OCI-LY1 (cell line): ENCODE data around the gene B4GALT2.

Experiments used
- H2AFZ ChIP-seq: fragments of 200-600 bp; sonication (generic), shearing (Covaris generic); 2 replicates; pipeline ENCODE4 v1.6.0; 2014; ENCODE audit warnings: antibody characterized with exemption, mild to moderate bottlenecking, low read length
- H3F3A ChIP-seq: fragments of 200-600 bp; sonication (generic), shearing (Covaris generic); 2 replicates; pipeline ENCODE4 v1.6.0; 2014; ENCODE audit warnings: mild to moderate bottlenecking, antibody characterized with exemption, low read length, moderate library complexity; ENCODE audit not compliant: insufficient read depth
- H3K27ac ChIP-seq: fragments of 200-600 bp; sonication (generic); 2 replicates; pipeline ENCODE4 v1.5.1; 2014; ENCODE audit warnings: low read length, mixed run types, mild to moderate bottlenecking, low read depth; ENCODE audit not compliant: poor library complexity, severe bottlenecking
- H3K27me3 ChIP-seq: fragments of 200-600 bp; sonication (generic); 2 replicates; pipeline ENCODE4 v1.6.0; 2014; ENCODE audit warnings: antibody characterized with exemption, mild to moderate bottlenecking, low read length, moderate library complexity; ENCODE audit not compliant: insufficient read depth
- H3K36me3 ChIP-seq: fragments of 200-600 bp; sonication (generic); 2 replicates; pipeline ENCODE4 v1.6.1; 2014; ENCODE audit warnings: mild to moderate bottlenecking, antibody characterized with exemption, low read length, moderate library complexity, mixed read lengths; ENCODE audit not compliant: insufficient read depth
- H3K4me1 ChIP-seq: fragments of 200-600 bp; sonication (generic); 2 replicates; pipeline ENCODE4 v1.5.1; 2014; ENCODE audit warnings: mild to moderate bottlenecking, low read length, moderate library complexity; ENCODE audit not compliant: insufficient read depth, severe bottlenecking
- H3K4me2 ChIP-seq: fragments of 200-600 bp; sonication (generic), shearing (Covaris generic); 2 replicates; pipeline ENCODE4 v1.6.1; 2014; ENCODE audit warnings: low read length
- H3K4me3 ChIP-seq: fragments of 200-600 bp; sonication (generic); 2 replicates; pipeline ENCODE4 v1.5.1; 2014; ENCODE audit warnings: low read length, low read depth, mild to moderate bottlenecking, mixed read lengths; ENCODE audit not compliant: poor library complexity, severe bottlenecking
- H3K79me2 ChIP-seq: fragments of 200-600 bp; shearing (Covaris generic); 2 replicates; pipeline ENCODE4 v1.6.1; 2016; ENCODE audit warnings: mixed run types, low read length, mixed read lengths; ENCODE audit not compliant: insufficient read depth
- H3K9ac ChIP-seq: fragments of 200-600 bp; sonication (generic), shearing (Covaris generic); 2 replicates; pipeline ENCODE4 v1.6.1; 2014; ENCODE audit warnings: mild to moderate bottlenecking, low read length, mixed read lengths
- H3K9me2 ChIP-seq: fragments of 200-600 bp; sonication (generic), shearing (Covaris generic); 2 replicates; pipeline ENCODE4 v1.6.1; 2014; ENCODE audit warnings: low read depth, mild to moderate bottlenecking, low read length, mixed read lengths
- H3K9me3 ChIP-seq: fragments of 200-600 bp; shearing (Covaris generic); 2 replicates; pipeline ENCODE4 v1.6.1; 2014; ENCODE audit warnings: low read length, mixed read lengths
- H4K20me1 ChIP-seq: fragments of 200-600 bp; sonication (generic), shearing (Covaris generic); 2 replicates; pipeline ENCODE4 v1.6.0; 2016; ENCODE audit warnings: mild to moderate bottlenecking, low read length; ENCODE audit not compliant: insufficient read depth
- CTCF ChIP-seq: fragments of 200-600 bp; sonication (generic), shearing (Covaris generic); IDR thresholded peaks from 2 replicates; pipeline ENCODE4 v1.5.1; 2017; ENCODE audit warnings: mild to moderate bottlenecking, antibody characterized with exemption, low read length, moderate library complexity, mixed read lengths
- EZH2 ChIP-seq: fragments of 200-600 bp; sonication (generic), shearing (Covaris generic); IDR thresholded peaks from 2 replicates; pipeline ENCODE4 v1.8.0; 2017; ENCODE audit warnings: borderline replicate concordance, mixed run types, mild to moderate bottlenecking, antibody characterized with exemption, low read length, moderate library complexity, mixed read lengths

Gene B4GALT2

GRCh38 chr1:43960798-43961197 lies 18.2 kb upstream of the B4GALT2 start:
- Histone ChIP-seq H3K4me2 (no peak overlapping the region), H3F3A (no peaks in the 10 kb centered on the region), H3K9me3 (no peaks in the 10 kb centered on the region), H3K36me3 (peaks cover 40% of the 10 kb centered on the region; the same call in 1 of the 2 replicates), H3K27ac (no peak overlapping the region), H3K9ac (no peak overlapping the region), H2AFZ (no peak overlapping the region), H4K20me1 (no peaks in the 10 kb centered on the region), H3K79me2 (no peaks in the 10 kb centered on the region), H3K27me3 (no peaks in the 10 kb centered on the region), H3K4me3 (no peak overlapping the region), H3K9me2 (no peaks in the 10 kb centered on the region), H3K4me1 (no peaks in the 10 kb centered on the region)
- TF ChIP-seq EZH2: no peak
- TF ChIP-seq CTCF: no peak

- H3K9ac ChIP-seq: no peak overlapping the region
- no peaks in the 10 kb centered on the region for H3F3A ChIP-seq
- no peaks in the 10 kb centered on the region for H4K20me1 ChIP-seq
- no peak overlapping the region for H3K4me2 ChIP-seq
- no peaks in the 10 kb centered on the region for H3K9me2 ChIP-seq
- H3K27ac ChIP-seq: no peak overlapping the region
- TF ChIP-seq CTCF (no peak), EZH2 (no peak)
- no peaks in the 10 kb centered on the region for H3K79me2 ChIP-seq
- H3K36me3 ChIP-seq: peaks cover 37% of the 10 kb centered on the region; the same call in 1 of the 2 replicates
- H2AFZ ChIP-seq: no peak overlapping the region
- no peaks in the 10 kb centered on the region for H3K4me1 ChIP-seq
- no peaks in the 10 kb centered on the region for H3K9me3 ChIP-seq
- no peaks in the 10 kb centered on the region for H3K27me3 ChIP-seq
- H3K4me3 ChIP-seq: no peak overlapping the region
Measured at GRCh38 chr1:43961692-43962091, 17.3 kb upstream of the B4GALT2 start.

GRCh38 chr1:43962324-43962723 lies 16.7 kb upstream of the B4GALT2 start:
- no peaks in the 10 kb centered on the region for H3K79me2 ChIP-seq
- H3K9me2 ChIP-seq: no peaks in the 10 kb centered on the region
- no peak overlapping the region for H3K4me3 ChIP-seq
- H2AFZ ChIP-seq: no peak overlapping the region
- no peaks in the 10 kb centered on the region for H3K9me3 ChIP-seq
- no peak overlapping the region for H3K27ac ChIP-seq
- H3K36me3 ChIP-seq: peaks cover 33% of the 10 kb centered on the region; the same call in 1 of the 2 replicates
- H4K20me1 ChIP-seq: no peaks in the 10 kb centered on the region
- H3K27me3 ChIP-seq: no peaks in the 10 kb centered on the region
- TF ChIP-seq CTCF (no peak), EZH2 (no peak)
- no peak overlapping the region for H3K9ac ChIP-seq
- H3K4me2 ChIP-seq: no peak overlapping the region
- H3K4me1 ChIP-seq: no peaks in the 10 kb centered on the region
- no peaks in the 10 kb centered on the region for H3F3A ChIP-seq
